Nephron progenitor cell (in vitro differentiated cells): ENCODE data around the gene DNAJA4.

Experiments
- DNase-seq: peaks from one replicate; pipeline ENCODE4 v3.0.0; 2021
- H3K27ac Mint-ChIP-seq: 2 replicates; pipeline ENCODE4 v1.8.0; 2021; ENCODE audit warnings: mild to moderate bottlenecking, moderate library complexity, mixed read lengths
- H3K27me3 Mint-ChIP-seq: 2 replicates; pipeline ENCODE4 v1.8.0; 2021; ENCODE audit warnings: mild to moderate bottlenecking, low read depth, mixed read lengths; ENCODE audit not compliant: poor library complexity
- H3K36me3 Mint-ChIP-seq: 2 replicates; pipeline ENCODE4 v1.8.0; 2021; ENCODE audit warnings: low read depth, mixed read lengths
- H3K4me1 Mint-ChIP-seq: 2 replicates; pipeline ENCODE4 v1.8.0; 2021; ENCODE audit warnings: mixed read lengths
- H3K4me3 Mint-ChIP-seq: 2 replicates; pipeline ENCODE4 v1.8.0; 2021; ENCODE audit warnings: mild to moderate bottlenecking, moderate library complexity, mixed read lengths
- H3K9me3 Mint-ChIP-seq: 2 replicates; pipeline ENCODE4 v1.8.0; 2021; ENCODE audit warnings: mild to moderate bottlenecking, moderate library complexity, mixed read lengths
- CTCF ChIP-seq: fragments of 200-600 bp; sonication (generic); IDR thresholded peaks from 2 replicates; pipeline ENCODE4 v1.5.0; 2021; ENCODE audit warnings: antibody characterized with exemption

Gene DNAJA4

GRCh38 chr15:78302579-78303312, 38.4 kb downstream of the DNAJA4 start:
- H3K27me3 Mint-ChIP-seq, result peaks cover 64% of the 10 kb centered on the region
- no peaks in the 10 kb centered on the region for H3K36me3 Mint-ChIP-seq
- no peak for DNase-seq
- no peak for TF ChIP-seq CTCF
- H3K9me3 Mint-ChIP-seq, result no peaks in the 10 kb centered on the region
- H3K4me3 Mint-ChIP-seq, result no peak overlapping the region
- H3K27ac Mint-ChIP-seq, result no peak overlapping the region
- H3K4me1 Mint-ChIP-seq, result peaks cover 29% of the 10 kb centered on the region

GRCh38 chr15:78304216-78305066, 40.1 kb downstream of the DNAJA4 start:
- no peak overlapping the region for H3K4me3 Mint-ChIP-seq
- peaks cover 12% of the 10 kb centered on the region for H3K4me1 Mint-ChIP-seq
- H3K27me3 Mint-ChIP-seq, result peaks cover 80% of the 10 kb centered on the region
- no peak overlapping the region for H3K27ac Mint-ChIP-seq
- no peaks in the 10 kb centered on the region for H3K9me3 Mint-ChIP-seq
- no peak for TF ChIP-seq CTCF
- no peaks in the 10 kb centered on the region for H3K36me3 Mint-ChIP-seq
- DNase-seq, result no peak

DNA sequence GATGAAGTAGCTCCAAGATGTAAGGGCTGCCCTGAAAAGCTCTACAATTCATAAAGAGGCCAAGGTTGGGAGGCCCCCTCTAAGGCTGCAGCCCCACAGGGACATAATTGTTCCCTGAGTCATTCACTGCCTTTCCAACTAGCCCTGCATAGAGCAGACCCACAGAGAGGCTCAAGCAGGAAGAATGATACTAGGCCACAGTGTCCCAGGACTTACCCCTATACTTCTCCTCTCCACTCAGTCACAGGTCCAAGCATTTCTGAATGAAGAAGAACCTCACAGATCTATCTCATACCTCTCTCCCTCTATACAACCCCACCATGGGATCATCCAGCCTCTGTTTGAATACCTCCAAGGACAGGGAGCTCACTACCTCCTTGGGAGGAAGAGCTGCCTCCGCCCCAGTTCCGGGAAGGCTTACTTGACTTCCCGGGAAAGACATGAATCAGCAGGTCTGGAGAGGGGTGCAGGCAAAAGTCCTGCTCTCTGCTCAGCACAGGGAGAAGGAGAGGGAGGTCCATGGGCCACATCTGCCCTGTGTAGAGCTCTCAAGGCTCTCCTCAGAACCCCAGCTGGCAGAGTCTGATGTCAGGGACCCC, 41.9 kb downstream of the DNAJA4 start:
- no peaks in the 10 kb centered on the region for H3K36me3 Mint-ChIP-seq
- no peak for TF ChIP-seq CTCF
- H3K9me3 Mint-ChIP-seq, result no peaks in the 10 kb centered on the region
- peaks cover 7% of the 10 kb centered on the region for H3K4me1 Mint-ChIP-seq
- H3K4me3 Mint-ChIP-seq, result no peak overlapping the region
- peaks cover 81% of the 10 kb centered on the region for H3K27me3 Mint-ChIP-seq
- H3K27ac Mint-ChIP-seq, result no peak overlapping the region
- no peak for DNase-seq

- peaks cover 16% of the 10 kb centered on the region for H3K4me1 Mint-ChIP-seq
- peaks cover 85% of the 10 kb centered on the region for H3K27me3 Mint-ChIP-seq
- no peak for TF ChIP-seq CTCF
- no peak overlapping the region for H3K27ac Mint-ChIP-seq
- H3K9me3 Mint-ChIP-seq, result no peaks in the 10 kb centered on the region
- no peak overlapping the region for H3K4me3 Mint-ChIP-seq
- DNase-seq, result no peak
- H3K36me3 Mint-ChIP-seq, result no peaks in the 10 kb centered on the region
Measured at GRCh38 chr15:78307976-78308375, 43.6 kb downstream of the DNAJA4 start.

DNA sequence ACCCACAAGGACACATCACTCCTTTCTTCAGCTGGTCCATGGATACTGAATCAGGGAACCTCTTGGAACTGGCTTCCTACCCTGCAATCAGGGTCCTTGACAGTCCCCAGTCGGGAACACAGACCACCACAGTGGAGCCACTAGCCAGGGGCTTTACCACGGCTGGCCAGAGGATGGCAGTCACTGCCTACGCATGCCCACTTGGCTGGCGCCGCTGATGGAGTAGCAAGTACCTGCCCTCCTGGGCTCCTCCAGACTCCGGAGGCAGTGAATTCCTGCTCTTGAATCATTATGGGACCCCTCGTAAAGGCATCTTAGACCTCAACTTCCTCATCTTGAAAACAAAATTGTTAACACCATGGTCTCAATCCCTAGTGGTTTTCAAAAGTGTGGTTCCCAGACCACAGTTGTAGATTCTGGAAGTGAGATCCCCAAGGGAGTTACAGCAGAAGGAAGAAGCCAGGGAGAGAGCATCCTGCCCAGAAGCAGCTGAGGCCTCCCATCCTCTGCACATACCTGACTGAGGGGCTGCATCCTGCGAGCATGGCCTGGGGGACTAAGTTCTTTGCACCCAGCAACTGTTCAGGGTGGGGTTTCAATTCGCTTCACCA, 44.2 kb downstream of the DNAJA4 start:
- Mint-ChIP-seq H3K4me3 (no peak overlapping the region), H3K9me3 (no peaks in the 10 kb centered on the region), H3K27ac (no peak overlapping the region), H3K4me1 (peaks cover 19% of the 10 kb centered on the region), H3K36me3 (no peaks in the 10 kb centered on the region), H3K27me3 (peaks cover 85% of the 10 kb centered on the region)
- peak; percentile 97 for TF ChIP-seq CTCF
- peak; percentile 89 for DNase-seq
